ENCODE data around the gene FCGR3A. TPM values are rescaled to one million over a fixed set of nuclear protein-coding genes. Genes with fewer than 3 reads are reported as not detected.
"Not testable (repeated sequence)": the region's sequence is repeated elsewhere in the genome, so short reads cannot be mapped to it uniquely, and the experiment has no call there.

Gene FCGR3A
- total RNA-seq = not detected in 2 replicates

DNA sequence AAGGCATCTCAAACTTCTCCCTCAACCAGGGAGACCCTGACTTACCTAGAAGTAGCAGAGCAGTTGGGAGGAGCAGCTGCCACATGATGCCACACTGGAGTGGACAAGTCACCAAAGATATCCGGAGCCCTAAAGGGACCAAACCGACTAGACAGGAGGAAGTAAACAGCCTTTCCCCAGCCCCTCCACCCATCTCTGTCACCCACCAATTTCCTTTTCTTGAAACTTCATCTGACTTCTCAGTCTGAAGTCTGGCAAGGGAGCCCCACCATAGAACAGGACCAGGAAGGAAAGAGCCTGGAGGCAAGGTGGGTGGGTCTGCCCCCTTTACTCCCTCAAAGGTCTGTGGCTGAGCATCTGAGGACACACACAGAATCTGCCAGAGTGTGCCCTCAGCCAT, at the start of gene FCGR3A:
Gene FCGR3A, minus strand, starts transcription at position 167 of the 400 bp plus-strand sequence. Its CDS starts 82 bp downstream, at position 85.
- no peak for DNase-seq

DNA sequence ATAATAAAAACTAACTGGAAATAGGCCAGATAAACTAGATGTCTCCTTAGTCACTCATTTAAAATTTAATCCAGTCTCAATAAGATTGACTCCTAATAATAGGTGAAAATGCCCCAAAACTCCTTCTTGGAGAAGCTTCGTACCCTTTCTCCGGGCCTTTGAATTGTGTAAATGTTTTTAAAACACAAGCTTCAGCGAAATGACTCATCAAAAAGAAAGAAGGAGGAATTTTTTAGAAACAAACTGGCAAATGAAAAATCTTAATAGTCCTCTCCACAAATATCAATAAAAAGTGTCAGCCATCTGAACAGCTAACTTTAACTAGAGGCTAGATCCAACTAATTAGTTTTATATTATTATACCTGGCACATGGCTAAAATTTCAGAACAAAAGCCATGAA, 47.5 kb upstream of the FCGR3A start:
- not testable (repeated sequence) for DNase-seq

DNA sequence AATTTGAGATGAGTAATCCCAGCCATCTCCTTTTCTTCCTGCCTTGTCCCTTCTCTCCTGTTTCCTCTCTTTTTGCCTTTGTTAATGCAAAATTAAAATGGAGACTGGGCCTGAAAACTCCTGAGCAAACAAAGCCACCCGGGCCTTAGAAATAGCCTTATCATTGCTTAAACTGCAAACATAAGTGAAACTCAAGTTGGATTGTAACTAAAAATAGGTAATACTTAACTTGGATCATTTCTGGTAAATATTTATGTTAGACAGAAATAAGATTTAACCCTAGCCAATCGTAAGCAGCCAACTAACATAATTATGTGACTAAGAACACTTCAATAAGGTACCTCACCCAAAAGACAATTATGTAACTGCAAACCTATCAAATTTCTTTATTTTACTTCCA, 46.0 kb upstream of the FCGR3A start:
- not testable (repeated sequence) for DNase-seq

DNA sequence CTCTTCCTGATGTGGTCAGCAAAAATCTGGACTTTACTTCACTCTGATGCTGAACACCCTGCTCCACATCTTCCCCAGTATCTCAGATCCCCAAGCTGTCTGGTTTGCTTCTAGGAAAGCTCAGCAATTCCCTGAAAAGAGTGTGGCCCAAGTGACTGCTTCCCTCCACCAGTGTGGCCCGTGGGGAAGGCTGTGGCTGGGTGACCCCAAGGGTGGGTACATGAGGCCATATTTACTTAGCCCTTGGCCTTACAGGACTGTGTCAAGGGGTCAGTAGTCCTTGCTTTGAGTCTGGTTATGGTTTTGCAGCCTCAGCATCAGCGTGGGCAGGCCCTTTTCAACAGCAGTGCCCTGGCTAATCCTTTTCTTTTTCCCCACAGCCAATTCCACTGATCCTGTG, 45.6 kb upstream of the FCGR3A start:
- not testable (repeated sequence) for DNase-seq

DNA sequence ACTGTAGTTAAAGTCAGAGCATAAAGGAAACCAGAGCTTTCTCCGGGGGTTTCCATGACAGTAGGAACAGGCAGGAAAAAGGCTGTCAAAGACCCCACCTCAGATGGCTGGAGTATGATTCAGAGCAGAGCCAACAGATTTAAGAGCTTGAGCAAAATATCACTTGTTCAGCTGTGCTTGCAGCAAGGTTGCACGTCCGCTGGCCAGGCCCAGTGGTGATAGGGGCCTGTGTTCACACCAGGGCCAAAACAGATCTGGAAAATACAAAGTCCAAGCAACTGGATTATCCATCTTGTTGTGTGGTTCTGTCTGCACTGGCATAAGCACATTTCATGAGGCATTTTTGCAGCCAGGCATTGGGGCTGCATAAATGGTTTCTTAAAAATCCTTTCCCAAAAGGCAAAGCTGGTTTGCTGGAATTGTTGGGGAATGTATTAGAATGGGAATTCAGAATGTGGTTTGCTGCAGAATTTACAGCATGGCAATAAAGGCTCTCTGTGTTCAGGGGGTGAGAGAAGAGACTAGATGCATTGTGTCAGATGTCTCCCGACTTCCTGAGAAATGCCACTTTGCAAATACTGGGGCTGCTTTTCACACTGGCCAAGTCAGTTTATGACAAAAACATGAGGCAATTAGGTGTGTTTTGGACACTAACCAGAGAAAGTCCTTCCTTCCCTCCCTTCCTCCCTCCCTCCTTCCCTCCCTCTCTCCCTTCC, 44.8 kb upstream of the FCGR3A start:
- DNase-seq = peak; percentile 7

DNA sequence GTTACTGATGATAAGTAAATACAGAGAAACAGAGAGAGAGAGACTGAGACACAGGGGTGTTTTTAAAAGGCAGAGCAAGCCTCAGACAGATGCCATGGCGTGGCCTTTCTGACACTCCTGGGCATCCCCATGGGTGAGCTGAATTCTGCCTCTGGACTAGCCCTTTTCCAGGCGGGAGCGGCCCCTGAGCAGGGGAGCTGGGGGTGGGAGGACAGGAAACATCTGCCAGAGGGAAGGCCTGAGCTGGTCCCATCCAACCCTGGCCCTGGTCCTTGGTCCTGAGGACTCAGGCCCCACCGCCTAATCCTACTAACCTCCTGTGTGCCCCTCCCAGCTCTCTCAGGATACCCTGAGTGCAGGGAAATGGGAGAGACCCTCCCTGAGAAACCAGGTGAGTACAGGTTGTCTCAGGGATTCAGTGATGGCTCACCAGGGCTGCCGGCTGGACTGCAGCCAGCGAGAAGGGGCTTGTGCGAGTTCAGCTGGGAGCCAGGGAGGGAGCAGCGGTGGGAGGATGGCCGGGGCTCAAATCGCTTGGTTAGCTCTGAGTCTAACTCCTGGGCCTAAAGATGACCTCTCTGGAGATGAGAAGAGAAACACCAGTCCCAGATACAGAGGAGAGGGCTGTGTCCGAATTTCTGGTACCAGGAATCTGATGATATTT, 43.6 kb upstream of the FCGR3A start:
- DNase-seq = not testable (repeated sequence)

DNA sequence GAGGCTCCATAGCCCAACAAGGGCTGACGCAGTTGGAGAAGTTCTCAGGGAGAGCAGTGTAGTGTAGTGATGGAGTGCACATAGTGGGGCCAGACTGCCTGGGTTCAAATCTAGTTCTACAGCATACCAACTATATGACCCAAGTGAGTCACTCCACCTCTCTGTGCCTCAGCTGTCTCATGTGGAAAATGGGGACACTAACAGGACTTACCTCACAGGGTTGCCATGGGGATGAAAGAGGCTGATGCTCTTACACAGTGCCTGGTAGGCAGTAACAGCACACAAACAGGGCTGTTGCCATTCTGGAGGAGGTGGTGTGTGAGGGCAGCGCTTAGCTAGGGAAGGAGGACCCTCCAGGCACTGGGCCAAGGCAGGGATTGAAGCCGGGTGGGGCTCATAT, 43.0 kb upstream of the FCGR3A start:
- not testable (repeated sequence) for DNase-seq

DNA sequence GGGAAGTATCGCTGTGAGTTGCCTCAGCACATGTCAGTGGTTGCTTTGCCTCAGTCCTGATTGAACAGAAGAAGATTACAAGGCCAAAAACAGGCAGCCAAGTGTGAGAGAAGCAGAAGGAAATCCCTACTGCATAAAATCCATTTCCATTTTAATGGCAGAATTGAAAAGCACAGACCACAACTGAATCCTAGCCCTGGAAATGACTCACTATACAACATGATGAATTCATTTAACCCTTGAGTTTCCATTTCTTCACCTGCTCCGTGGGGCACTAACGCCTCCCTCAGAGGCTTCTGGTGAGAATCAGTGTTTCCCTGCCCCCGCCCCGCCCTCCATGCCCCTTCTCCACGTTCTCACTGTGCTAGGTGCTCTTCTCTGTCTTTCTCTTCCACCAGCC, 40.3 kb upstream of the FCGR3A start:
- not testable (repeated sequence) for DNase-seq

DNA sequence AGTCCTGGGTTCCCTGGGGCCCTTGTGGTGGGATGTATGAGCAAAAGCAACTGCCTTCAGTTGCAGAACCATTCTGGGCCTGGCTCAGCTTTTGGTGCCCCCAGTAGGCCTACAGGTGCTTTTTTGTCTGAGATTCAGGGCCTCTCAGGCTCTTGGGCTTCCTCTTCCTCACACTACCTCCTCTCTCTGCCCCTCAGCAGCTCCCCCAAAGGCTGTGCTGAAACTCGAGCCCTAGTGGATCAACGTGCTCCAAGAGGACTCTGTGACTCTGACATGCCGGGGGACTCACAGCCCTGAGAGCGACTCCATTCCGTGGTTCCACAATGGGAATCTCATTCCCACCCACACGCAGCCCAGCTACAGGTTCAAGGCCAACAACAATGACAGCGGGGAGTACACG, 39.7 kb upstream of the FCGR3A start:
- DNase-seq = not testable (repeated sequence)

DNA sequence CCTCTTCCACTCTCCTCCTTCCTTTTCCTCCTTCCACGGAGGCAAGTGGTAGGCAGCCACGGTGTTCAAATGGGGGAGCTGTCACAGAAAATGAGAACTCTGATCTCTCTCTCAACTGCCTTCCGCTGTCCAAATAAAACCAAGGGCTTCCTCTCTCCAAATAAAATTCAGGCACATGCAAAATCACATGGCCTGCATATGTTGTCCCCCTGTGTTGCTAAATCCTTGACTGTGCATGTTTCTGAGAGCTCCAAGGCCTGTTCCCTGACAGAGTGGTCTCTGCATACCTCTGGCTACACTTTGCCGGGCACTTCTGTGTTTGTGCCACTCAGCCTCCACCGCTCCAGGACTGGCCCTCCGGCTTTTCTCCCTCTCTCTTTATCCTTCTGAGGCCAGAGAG, 39.0 kb upstream of the FCGR3A start:
- DNase-seq = not testable (repeated sequence)

DNA sequence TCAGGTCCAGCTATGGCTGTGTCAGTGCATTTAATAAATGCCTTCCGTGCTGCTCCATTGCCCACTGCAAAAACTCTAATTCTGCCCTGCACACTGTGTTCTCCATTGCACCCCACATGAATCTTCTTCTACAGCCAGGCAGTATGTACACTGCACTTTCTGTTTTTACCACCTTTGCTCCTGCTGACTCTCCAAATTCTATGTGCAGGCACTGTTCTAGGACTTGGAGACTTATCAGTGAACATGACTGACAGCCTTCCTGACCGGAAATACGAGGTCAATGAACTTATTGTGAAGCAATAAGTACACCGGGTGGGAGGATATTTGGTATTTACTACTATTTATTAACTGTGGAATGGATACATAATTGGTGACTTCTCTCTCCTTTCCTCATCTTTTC, 33.3 kb upstream of the FCGR3A start:
- not testable (repeated sequence) for DNase-seq

DNA sequence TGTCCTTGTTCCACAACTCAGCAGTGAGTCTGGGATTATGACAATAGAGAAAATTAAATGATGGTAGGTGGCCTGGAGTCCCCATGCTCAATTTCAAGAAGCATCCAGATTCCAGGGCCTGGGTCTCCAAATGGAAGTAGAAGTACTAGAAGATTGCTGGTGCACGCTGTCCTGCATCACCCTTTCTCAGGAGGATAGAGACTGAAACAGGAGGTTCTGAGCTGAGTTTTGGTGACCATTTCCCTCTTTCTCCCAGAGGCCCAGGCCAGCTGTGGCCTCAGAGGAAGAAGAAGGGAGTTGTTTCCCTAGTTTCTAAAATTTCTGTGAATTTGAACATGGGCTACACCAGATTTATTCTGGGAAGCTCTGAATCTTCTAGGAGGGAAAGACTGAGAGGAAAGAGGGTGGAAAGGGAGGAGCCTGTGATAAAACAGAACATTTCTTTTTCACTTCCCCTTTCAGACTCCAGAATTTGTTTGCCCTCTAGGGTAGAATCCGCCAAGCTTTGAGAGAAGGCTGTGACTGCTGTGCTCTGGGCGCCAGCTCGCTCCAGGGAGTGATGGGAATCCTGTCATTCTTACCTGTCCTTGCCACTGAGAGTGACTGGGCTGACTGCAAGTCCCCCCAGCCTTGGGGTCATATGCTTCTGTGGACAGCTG, 31.4 kb upstream of the FCGR3A start:
- DNase-seq = not testable (repeated sequence)

DNA sequence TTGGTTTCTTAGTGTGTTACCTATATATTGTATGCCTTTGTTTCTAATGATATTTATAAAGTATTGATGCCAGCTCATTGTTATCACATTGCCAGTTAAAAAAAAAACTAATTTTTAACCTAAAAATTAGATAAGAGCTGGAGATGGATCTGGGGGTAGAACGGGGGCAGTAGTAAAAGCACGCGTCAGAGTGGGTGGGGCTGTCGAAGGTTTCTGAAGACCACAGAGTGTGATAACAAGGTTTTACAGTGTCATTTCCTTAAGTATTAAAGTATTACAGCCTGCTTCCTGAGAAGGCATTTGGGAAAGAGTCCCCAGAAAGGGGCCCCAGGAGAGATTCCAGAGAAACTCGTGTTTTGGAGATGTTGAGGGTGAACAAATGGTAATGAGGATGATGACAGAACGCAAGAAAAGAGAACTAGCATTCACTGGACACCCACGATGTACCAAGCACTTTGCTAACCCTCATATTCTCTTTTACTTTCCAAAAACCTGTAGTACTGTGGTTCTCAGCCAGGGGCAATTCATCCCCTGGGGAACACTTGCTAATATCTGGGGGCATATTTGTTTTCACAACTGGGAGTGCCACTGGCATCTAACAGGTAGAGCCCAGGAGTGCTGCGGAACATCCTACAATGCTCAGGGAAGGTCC, 30.4 kb upstream of the FCGR3A start:
- not testable (repeated sequence) for DNase-seq

DNA sequence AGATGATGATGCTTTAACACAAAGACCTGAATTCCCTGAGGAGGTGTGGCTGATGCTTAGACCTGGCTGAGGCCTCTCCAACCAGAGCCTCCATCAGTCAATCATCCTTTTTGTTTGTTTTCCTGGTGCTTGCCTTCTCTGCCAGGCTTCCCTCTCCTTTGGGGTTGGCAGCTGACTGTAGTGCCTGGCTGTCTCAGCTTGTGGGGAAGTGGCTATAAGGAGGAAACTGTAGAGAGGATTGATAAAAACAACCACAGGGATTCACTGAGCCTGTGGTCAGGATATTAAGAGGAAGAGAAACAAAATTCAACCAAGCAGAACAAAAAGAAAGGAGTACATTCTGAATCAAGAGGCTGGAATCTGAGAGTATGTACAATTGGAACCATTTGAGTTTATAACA, 27.1 kb upstream of the FCGR3A start:
- not testable (repeated sequence) for DNase-seq

DNA sequence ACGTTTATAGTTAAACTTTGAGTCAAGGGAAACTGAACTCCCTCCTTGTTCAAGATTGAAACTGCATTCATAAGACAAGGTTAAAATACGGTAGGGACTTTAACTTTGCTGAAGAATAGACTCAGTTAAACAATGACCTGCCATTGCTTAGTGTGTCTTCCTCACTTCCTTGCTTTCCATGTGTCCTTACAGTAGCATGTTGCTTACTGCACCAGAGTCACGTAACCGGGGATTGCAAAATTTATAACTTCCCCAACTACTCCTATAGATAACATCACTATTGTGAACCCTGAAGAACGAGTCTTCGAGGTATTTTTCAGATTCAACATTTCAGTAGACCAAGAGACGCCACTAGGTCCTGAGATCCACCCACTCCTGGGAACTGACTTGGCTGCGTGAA, 22.1 kb upstream of the FCGR3A start:
- DNase-seq = not testable (repeated sequence)

DNA sequence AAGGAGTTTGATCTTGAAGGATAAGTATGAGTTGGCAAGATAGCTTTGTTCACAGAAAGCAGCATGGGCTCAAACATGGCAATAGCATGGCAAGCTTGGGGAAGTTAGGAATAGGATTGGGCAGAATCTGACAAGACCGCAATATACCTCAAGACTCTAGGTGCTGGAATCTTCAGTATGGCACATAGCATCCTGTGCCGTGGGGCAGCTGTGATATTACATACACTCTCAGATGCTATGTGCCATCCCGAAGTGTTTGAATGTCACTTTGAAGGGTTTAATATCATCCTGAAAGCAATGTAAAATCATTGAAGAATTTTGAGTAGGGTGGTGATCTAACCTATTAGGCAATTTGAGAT, 17.0 kb upstream of the FCGR3A start:
- DNase-seq = not testable (repeated sequence)

DNA sequence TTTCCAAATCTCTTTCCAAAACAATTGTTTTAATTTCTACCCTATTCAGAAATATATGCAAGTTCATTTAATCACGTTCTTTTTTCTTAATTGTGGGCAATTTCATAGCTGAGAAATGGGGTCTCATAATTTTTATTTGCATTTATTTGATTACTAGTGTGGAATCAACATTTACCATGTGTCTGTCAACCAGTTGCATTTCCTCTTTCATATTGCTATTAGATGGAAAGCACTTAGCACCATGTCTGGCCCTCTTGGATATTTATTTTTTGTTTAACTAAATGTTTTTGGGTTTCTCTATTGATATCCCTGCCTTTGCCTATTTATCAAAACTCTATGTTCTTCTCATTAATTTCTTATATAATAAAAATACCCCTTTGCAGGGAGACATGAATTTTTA, 13.9 kb upstream of the FCGR3A start:
- not testable (repeated sequence) for DNase-seq

DNA sequence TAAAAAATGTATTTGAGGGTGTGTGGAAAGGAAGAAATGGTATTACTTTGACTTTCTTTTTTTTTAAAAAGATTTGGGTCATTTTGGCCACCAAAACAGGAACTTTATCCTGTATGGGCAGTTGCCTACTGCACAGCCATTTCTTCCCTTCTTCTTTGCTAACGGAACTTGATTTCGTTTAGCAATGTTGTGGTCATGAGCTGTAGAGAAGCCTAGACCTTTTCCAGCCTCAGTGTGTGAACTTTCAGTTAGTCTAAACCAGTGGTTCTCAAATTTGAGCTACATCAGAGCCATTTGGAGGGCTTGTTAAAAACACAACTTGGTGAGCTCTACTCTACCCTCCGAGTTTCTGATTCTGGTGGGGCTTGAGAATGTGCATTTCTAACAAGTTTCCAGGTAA, 12.8 kb upstream of the FCGR3A start:
- DNase-seq = not testable (repeated sequence)

DNA sequence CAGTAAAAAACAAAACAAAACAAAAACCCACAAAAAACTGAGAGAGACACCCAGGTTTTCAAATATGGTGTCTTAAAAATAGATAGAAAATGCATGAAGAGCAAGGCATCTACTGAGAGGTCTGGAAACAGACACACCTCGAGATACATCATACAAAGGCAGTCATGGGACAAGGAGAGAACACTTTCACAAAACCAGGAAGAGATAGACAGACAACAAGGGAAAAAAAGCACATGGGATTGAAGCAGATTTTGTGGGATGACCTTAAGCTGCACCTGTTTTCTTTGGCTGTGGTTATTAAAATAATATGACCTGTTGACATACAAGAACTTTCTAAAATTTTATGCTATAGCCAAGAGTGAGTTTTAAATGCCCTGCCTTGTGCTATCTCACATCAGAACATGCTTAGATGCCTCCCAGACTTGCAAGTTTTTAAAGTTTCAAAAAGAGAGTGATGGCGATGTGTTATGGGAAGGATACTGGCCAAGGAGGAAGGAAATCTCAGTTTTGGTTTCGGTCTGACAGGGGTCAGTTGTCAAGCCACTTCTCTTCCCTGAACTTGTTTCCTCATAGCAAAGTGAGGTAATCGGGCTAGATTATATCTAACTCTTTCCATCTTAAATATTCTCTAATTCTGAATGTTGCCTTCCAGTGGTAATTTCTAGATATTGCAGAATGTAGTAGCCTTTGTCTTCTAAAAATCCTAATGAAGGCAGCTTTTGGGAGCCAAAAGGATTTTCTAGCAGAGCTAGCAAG, 11.5 kb upstream of the FCGR3A start:
- not testable (repeated sequence) for DNase-seq

DNA sequence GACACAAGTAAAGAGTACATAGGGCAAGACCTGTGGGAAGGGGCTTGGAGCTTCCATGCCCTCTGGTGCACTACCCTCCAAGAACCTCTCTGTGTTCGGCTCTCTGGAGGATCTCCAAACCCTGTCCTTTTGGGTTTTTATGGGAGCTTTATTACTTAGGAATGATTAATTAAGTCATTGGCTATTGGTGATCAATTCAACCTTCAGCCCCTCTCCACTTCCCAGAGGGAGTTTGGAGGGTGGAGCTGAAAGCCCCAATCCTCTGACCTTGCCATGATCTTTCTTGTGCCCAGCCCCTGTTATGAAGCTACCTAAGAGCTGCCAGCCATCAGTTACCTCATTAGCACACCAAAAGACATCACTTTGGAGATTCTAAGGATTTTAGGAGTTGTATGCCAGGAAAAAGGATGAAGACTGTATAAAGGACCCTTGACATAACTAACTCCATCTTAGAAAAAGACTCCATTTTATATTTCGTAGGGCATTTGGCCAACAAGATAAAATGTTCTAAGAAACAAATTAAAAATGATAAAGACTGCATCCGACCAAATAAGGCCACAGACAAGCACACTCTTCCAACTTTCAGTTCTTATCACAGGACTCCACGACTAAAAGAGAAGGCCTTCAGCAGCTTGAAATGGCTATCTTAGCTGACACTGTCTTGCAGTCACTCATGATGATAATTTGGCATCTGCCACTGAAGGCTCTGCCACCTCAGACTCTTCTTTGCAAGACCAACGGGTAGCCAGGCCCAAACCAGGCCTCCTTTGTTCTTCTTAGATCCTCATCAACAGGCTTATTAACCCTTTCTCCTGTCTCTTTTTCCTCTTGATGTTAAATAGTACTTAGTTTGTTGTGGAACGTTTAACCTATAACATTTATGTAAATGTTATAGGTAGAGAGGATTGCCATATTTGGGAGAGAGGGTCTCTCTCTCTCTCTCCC, 8.2 kb upstream of the FCGR3A start:
- DNase-seq = not testable (repeated sequence)

DNA sequence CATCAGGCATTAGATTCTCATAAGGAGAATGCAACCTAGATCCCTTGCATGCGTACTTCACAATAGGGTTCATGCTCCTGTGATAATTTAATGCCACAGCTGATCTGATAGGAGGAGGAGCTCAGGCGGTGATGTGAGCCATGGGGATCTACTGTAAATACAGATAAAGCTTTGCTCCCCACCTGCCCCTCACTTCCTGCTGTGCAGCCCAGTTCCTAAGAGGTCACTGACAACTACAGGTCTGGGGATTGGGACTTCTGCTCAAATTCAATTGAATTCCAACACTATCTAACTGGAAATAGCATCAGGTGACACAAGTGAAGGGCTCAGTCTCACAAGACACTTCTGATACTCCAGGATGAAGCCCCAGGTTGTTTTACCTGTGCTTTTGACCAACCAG, 7.4 kb upstream of the FCGR3A start:
- DNase-seq = not testable (repeated sequence)
